Measurements from ENCODE around the gene PTGFRN. TPM values are rescaled to one million over a fixed set of nuclear protein-coding genes. Genes with fewer than 3 reads are reported as not detected.

The PTGFRN gene
- total RNA-seq, 1 experiment from 2014 or later: 60.6 TPM

DNA sequence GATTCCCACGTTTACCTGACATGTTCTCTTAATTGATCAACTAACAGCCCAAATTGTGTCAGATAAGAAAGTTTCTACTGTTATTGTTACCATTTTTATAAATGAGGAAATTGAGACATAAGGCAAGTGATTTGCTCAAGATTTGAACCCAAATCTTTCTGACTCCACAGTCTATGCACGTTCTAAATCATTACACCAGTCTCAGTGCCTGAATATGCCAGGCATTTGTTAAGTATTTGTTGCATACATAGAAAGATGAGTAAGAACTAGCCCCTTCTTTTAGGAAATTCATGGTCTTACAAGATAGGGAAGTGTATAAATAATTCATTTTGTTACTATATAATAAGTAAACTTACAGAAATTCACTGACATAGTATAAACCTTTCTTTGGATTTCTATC lies 84.7 kb downstream of the PTGFRN start:
- ChIA-PET RAD21 (ENCODE audit: low non-redundant PET in 1 of 2, low total read pairs in 2 of 2, uncharacterized antibody in 2 of 2, unreplicated experiment in 2 of 2) (no interaction called here), CTCF (no interaction called here), POLR2A (no interaction called here)
- Histone ChIP-seq H3K9me2 (ENCODE audit: insufficient read depth) (no peaks in the 10 kb centered on the region), H3K9me3 (ENCODE audit: control insufficient read depth in 1 of 2, insufficient read depth in 1 of 2, low read depth in 1 of 2, low read length in 2 of 2) (no peaks in the 10 kb centered on the region), H3K27me3 (ENCODE audit: insufficient read depth, low read length) (no peaks in the 10 kb centered on the region), H2AFZ (ENCODE audit: low read depth, low read length, poor library complexity, severe bottlenecking) (no peak overlapping the region), H3K9ac (ENCODE audit: low read length) (no peak overlapping the region), H3K79me2 (ENCODE audit: insufficient read depth, low read length) (no peaks in the 10 kb centered on the region), H4K20me1 (ENCODE audit: insufficient read depth) (no peaks in the 10 kb centered on the region), H3K36me3 (ENCODE audit: control insufficient read depth in 1 of 2, insufficient read depth in 2 of 2, low read length in 2 of 2) (no peaks in the 10 kb centered on the region; a peak in 1 of 4 replicates), H3K4me3 (replicated peaks in 1 of 2; ENCODE audit: low read depth in 1 of 2, low read length in 2 of 2) (no peak overlapping the region), H3K4me2 (ENCODE audit: low read length) (no peak overlapping the region), H3K4me1 (ENCODE audit: control insufficient read depth in 1 of 2, insufficient read depth in 2 of 2, low read length in 2 of 2) (peaks cover 0 to 2% of the 10 kb centered on the region in 2 experiments; a peak in 1 of 4 replicates), H3K27ac (ENCODE audit: low read depth, low read length) (no peak overlapping the region)
- BruUV-seq (replicated peaks): no TSS peak
- ATAC-seq (no peak), DNase-seq (ENCODE audit: low read depth, low spot score) (no peak)
- TF ChIP-seq POLR2AphosphoS5 (IDR thresholded peaks at IDR 0.05; ENCODE audit: low read depth, low read length) (no peak), ATF3 (IDR thresholded peaks at IDR 0.05) (no peak), ZBTB33 (IDR thresholded peaks at IDR 0.05; ENCODE audit: extremely low read depth, insufficient replicate concordance, low read length) (no peak), CEBPB (IDR thresholded peaks at IDR 0.05; ENCODE audit: low read depth) (no peak), MAX (IDR thresholded peaks at IDR 0.05) (no peak), ZNF274 (IDR thresholded peaks at IDR 0.05; ENCODE audit: low read depth, low read length) (no peak), EGR1 (IDR thresholded peaks at IDR 0.05; ENCODE audit: low read depth) (no peak), SRF (IDR thresholded peaks at IDR 0.05; ENCODE audit: low read depth) (no peak), SIN3A (IDR thresholded peaks at IDR 0.05; ENCODE audit: low read depth) (no peak), CBX3 (IDR thresholded peaks at IDR 0.05; ENCODE audit: low read depth) (no peak), YY1 (IDR thresholded peaks at IDR 0.05; ENCODE audit: extremely low read depth, insufficient replicate concordance, low read depth, low read length) (no peak), POLR2A (IDR thresholded peaks at IDR 0.05; ENCODE audit: borderline replicate concordance, extremely low read depth, insufficient read depth, insufficient read length) (no peak), ELF1 (IDR thresholded peaks at IDR 0.05; ENCODE audit: borderline replicate concordance, low read depth) (no peak), RAD21 (IDR thresholded peaks at IDR 0.05; ENCODE audit: low read depth) (no peak), SP1 (IDR thresholded peaks at IDR 0.05; ENCODE audit: low read depth) (no peak), CTCF (IDR thresholded peaks at IDR 0.05 in 2 of 3, conservative IDR thresholded peaks at IDR 0.05 in 1 of 3; ENCODE audit: borderline replicate concordance in 1 of 3, insufficient read depth in 1 of 3, low read depth in 2 of 3, low read length in 2 of 3) (no peak), ZFX (IDR thresholded peaks at IDR 0.05) (no peak), JUND (IDR thresholded peaks at IDR 0.05) (no peak)
- intact Hi-C loops (cut with micrococcal nuclease): no loop called here

All from HCT116 (cell line).